GM23248 (cell line): ENCODE results near the gene TEX51. TPM values are rescaled to one million over a fixed set of nuclear protein-coding genes. Genes with fewer than 3 reads are reported as not detected.

ENCODE experiments used
- DNase-seq: peaks from one replicate; pipeline ENCODE4 v3.0.0-alpha.2; 2015
- H2AFZ ChIP-seq: fragments of 200-600 bp; sonication (generic); 2 replicates; pipeline ENCODE4 v1.6.1; 2016; ENCODE audit warnings: antibody characterized with exemption
- H3F3A ChIP-seq: fragments of 200-600 bp; sonication (generic); 2 replicates; pipeline ENCODE4 v1.6.1; 2016; ENCODE audit warnings: mild to moderate bottlenecking, antibody characterized with exemption, mixed run types; ENCODE audit not compliant: insufficient read depth
- H3K27ac ChIP-seq: fragments of 200-600 bp; sonication (generic); 2 replicates; pipeline ENCODE4 v1.5.1; 2016; ENCODE audit warnings: mild to moderate bottlenecking
- H3K27me3 ChIP-seq: fragments of 200-600 bp; sonication (generic); replicated peaks from 2 replicates; pipeline ENCODE4 v1.6.1; 2016; ENCODE audit warnings: mild to moderate bottlenecking; ENCODE audit not compliant: insufficient read depth
- H3K36me3 ChIP-seq: fragments of 200-600 bp; sonication (generic); 2 replicates; pipeline ENCODE4 v1.6.1; 2016; ENCODE audit warnings: low read depth, mild to moderate bottlenecking
- H3K4me1 ChIP-seq: fragments of 200-600 bp; sonication (generic); 2 replicates; pipeline ENCODE4 v1.6.1; 2016; ENCODE audit warnings: mild to moderate bottlenecking; ENCODE audit not compliant: insufficient read depth
- H3K4me2 ChIP-seq: fragments of 200-600 bp; sonication (generic); one replicate; pipeline ENCODE4 v1.6.1; 2016; ENCODE audit warnings: mild to moderate bottlenecking; ENCODE audit not compliant: unreplicated experiment
- H3K4me3 ChIP-seq: fragments of 200-600 bp; sonication (generic); 2 replicates; pipeline ENCODE4 v1.5.1; 2016; ENCODE audit warnings: mild to moderate bottlenecking
- H3K79me2 ChIP-seq: fragments of 200-600 bp; sonication (generic); 2 replicates; pipeline ENCODE4 v1.6.1; 2016; ENCODE audit warnings: mild to moderate bottlenecking; ENCODE audit not compliant: insufficient read depth
- H3K9ac ChIP-seq: fragments of 200-600 bp; sonication (generic); 2 replicates; pipeline ENCODE4 v1.6.1; 2016; ENCODE audit warnings: mild to moderate bottlenecking
- H3K9me2 ChIP-seq: fragments of 200-600 bp; sonication (generic); 2 replicates; pipeline ENCODE4 v1.6.1; 2016; ENCODE audit warnings: mixed run types, mild to moderate bottlenecking, moderate library complexity; ENCODE audit not compliant: insufficient read depth
- H3K9me3 ChIP-seq: fragments of 200-600 bp; sonication (generic); one replicate; pipeline ENCODE4 v1.6.1; 2017; ENCODE audit warnings: low read depth
- H4K20me1 ChIP-seq: fragments of 200-600 bp; sonication (generic); 2 replicates; pipeline ENCODE4 v1.6.0; 2016; ENCODE audit not compliant: insufficient read depth
- EZH2 ChIP-seq: fragments of 200-600 bp; sonication (generic); IDR thresholded peaks from 2 replicates; pipeline ENCODE4 v1.6.1; 2018; ENCODE audit warnings: antibody characterized with exemption, mild to moderate bottlenecking; ENCODE audit not compliant: insufficient read depth, poor library complexity, severe bottlenecking
- EZH2phosphoT487 ChIP-seq: fragments of 200-600 bp; sonication (generic); IDR thresholded peaks from 2 replicates; pipeline ENCODE4 v1.6.1; 2018; ENCODE audit warnings: antibody characterized with exemption, moderate library complexity, mild to moderate bottlenecking, low read depth; ENCODE audit not compliant: insufficient read depth
- WGBS, 2 experiments: methylation state at CpG; one replicate each; pipeline ENCODE4 v1.1.6; 2015 to 2017; ENCODE audit warnings: low lambda C conversion rate in 2 of 2, low coverage in 1 of 2; ENCODE audit errors: missing lambda C conversion rate in 2 of 2; 5-methylcytosine and 5-hydroxymethylcytosine counted together
- in situ Hi-C: fragments of 300-500 bp; cut with MboI; formaldehyde crosslinking; loops from 2 replicates; pipeline ENCODE4 v1.15.0; 2020
- polyA plus RNA-seq: library from polyadenylated mRNA; unstranded; fragments of >200 nt; fragmentation: Nextera tagmentation; extraction: Ambion mirVana; gene quantifications from 2 replicates; pipeline ENCODE4 v1.2.1, GENCODE V29; 2016
- total RNA-seq: library from RNA; depleted of rRNA; stranded (reverse); fragments of >200 nt; shearing (Covaris generic); gene quantifications from 2 replicates; pipeline ENCODE4 v1.2.3, GENCODE V29; 2014

Gene TEX51
- total and polyA plus RNA-seq, 2 experiments from 2014 or later: not detected

DNA sequence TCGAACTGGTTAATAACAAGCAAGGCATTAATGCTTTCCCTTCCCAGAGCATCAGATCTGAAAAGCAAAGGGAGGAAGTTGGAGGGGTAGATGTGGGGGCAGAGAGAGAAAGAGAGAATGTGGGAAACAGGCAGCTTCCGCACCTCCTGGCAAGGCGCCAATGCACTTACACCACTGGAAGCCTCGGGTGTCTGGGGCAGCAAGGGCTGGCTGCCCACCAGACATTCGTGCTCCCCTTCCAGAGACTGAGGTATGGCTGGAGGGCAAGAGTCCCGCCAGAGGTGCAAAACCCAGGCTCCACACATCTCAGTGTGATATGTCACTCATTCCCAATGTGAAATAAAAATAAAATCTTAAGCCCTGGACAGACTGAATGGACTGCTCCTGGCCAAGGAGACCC, 46.4 kb downstream of the TEX51 start:
- H3K27ac ChIP-seq: no peak overlapping the region
- DNase-seq: peak; percentile 10
- H3K4me3 ChIP-seq: no peak overlapping the region
- TF ChIP-seq EZH2phosphoT487 (no peak), EZH2 (no peak)
- H3K36me3 ChIP-seq: no peaks in the 10 kb centered on the region
- no peak overlapping the region for H2AFZ ChIP-seq
- in situ Hi-C loops: no loop called here
- H3K27me3 ChIP-seq: peaks cover 6% of the 10 kb centered on the region; the same call in 1 of the 2 replicates
- H3K4me2 ChIP-seq: no peak overlapping the region
- no peaks in the 10 kb centered on the region for H4K20me1 ChIP-seq
- H3K79me2 ChIP-seq: no peaks in the 10 kb centered on the region
- H3K4me1 ChIP-seq: no peaks in the 10 kb centered on the region
- H3K9ac ChIP-seq: no peak overlapping the region
- H3K9me2 ChIP-seq: no peaks in the 10 kb centered on the region
- no peaks in the 10 kb centered on the region for H3F3A ChIP-seq
- H3K9me3 ChIP-seq: no peaks in the 10 kb centered on the region
- WGBS, 2 experiments: 18% methylated on average over 6 of the region's 6 CpGs

DNA sequence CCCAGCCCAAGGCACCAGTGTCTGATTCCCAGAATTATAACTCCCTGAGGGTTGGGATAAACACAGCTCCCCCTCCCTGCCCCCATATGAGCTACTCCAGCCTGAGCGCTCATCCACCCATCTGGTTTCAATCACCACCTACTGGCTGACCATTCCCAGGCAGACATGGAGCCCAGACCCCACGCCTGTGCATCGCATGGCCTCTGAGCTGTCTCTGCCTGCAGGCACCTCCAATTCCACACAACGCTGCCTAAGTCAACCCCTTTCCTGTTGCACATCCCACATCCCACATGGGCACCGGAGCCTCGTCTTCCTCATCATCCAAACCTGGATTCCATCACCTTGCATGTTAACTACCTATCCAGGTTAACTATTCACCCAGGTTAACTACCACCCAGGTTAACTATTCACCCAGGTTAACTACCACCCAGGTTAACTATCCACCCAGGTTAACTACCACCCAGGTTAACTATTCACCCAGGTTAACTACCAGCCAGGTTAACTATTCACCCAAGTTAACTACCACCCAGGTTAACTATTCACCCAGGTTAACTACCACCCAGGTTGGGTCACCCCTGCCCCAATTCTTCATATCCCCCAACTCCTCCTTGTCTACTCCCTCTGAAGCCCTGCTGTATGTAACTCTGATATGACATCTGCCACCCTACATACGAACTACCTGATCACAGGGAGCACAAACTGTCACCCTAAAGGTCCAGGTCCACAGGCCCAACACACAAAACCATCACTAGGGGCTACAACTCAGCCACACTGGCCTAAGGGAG, 47.8 kb downstream of the TEX51 start:
- H3K27ac ChIP-seq: no peak overlapping the region
- H4K20me1 ChIP-seq: no peaks in the 10 kb centered on the region
- H3K27me3 ChIP-seq: peaks cover 6% of the 10 kb centered on the region; the same call in 1 of the 2 replicates
- H3K9me3 ChIP-seq: no peaks in the 10 kb centered on the region
- no peaks in the 10 kb centered on the region for H3K36me3 ChIP-seq
- no peaks in the 10 kb centered on the region for H3K4me1 ChIP-seq
- H3K9me2 ChIP-seq: no peaks in the 10 kb centered on the region
- no peak overlapping the region for H3K4me3 ChIP-seq
- no peak overlapping the region for H2AFZ ChIP-seq
- no peak overlapping the region for H3K9ac ChIP-seq
- DNase-seq: no peak
- H3F3A ChIP-seq: no peaks in the 10 kb centered on the region
- WGBS, 2 experiments: 28 to 37% methylated on average over 7 of the region's 7 CpGs
- H3K79me2 ChIP-seq: no peaks in the 10 kb centered on the region
- TF ChIP-seq EZH2 (no peak), EZH2phosphoT487 (no peak)
- no peak overlapping the region for H3K4me2 ChIP-seq
- in situ Hi-C loops: no loop called here

DNA sequence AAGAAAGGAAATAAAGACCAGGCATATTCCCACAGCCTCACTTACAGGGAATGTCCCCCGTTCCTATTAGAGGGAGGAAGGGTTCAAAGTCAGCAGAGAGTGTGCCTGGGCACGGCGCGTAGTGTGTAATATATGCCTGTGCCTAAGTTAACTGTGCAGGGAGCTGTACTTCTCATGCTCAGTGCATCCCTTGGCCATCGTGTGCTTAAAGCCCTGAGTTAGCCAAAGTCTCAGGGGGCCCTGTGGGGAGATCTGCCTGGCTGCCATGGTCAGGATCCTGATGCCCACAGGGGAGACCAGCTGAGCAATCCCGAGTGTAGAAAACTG, 48.4 kb downstream of the TEX51 start:
- no peaks in the 10 kb centered on the region for H4K20me1 ChIP-seq
- TF ChIP-seq EZH2 (no peak), EZH2phosphoT487 (no peak)
- peaks cover 6% of the 10 kb centered on the region; the same call in 1 of the 2 replicates for H3K27me3 ChIP-seq
- H3K4me1 ChIP-seq: no peaks in the 10 kb centered on the region
- H3K4me3 ChIP-seq: no peak overlapping the region
- no peaks in the 10 kb centered on the region for H3K36me3 ChIP-seq
- H3K9me2 ChIP-seq: no peaks in the 10 kb centered on the region
- no peak overlapping the region for H3K27ac ChIP-seq
- no peak overlapping the region for H2AFZ ChIP-seq
- no peak overlapping the region for H3K9ac ChIP-seq
- H3K9me3 ChIP-seq: no peaks in the 10 kb centered on the region
- no peak for DNase-seq
- no peaks in the 10 kb centered on the region for H3K79me2 ChIP-seq
- H3F3A ChIP-seq: no peaks in the 10 kb centered on the region
- no peak overlapping the region for H3K4me2 ChIP-seq
- in situ Hi-C loops: no loop called here
- 58 to 69% methylated on average over 6 of the region's 6 CpGs for WGBS, 2 experiments

DNA sequence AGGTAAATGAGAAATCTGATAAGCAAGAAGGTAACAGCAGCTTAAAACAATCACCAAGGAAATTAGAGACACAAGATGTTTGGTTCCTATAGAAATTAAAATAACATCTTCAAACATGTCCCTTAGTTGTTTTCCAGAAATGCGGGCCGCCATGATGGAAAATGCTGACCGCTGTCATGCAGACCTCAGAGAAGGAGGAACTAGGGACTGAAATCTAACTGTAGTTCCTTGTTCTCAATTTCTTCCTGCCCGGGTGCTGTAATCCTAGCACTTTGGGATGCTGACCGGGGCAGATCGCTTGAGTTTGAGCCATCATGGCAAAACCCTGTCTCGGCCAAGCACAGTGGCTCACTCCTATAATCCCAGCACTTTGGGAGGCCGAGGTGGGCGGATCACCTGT, 51.1 kb downstream of the TEX51 start:
- Histone ChIP-seq H3K36me3 (no peaks in the 10 kb centered on the region), H2AFZ (no peak overlapping the region), H3K9me3 (no peaks in the 10 kb centered on the region), H3K9me2 (no peaks in the 10 kb centered on the region), H3K4me3 (no peak overlapping the region), H3K4me1 (no peaks in the 10 kb centered on the region), H3K79me2 (no peaks in the 10 kb centered on the region), H3K27ac (no peak overlapping the region), H3F3A (no peaks in the 10 kb centered on the region), H3K27me3 (peaks cover 18% of the 10 kb centered on the region), H3K4me2 (no peak overlapping the region), H3K9ac (no peak overlapping the region), H4K20me1 (no peaks in the 10 kb centered on the region)
- in situ Hi-C loops: no loop called here
- TF ChIP-seq EZH2phosphoT487 (no peak), EZH2 (no peak)
- 47 to 49% methylated on average over 9 of the region's 9 CpGs for WGBS, 2 experiments
- no peak for DNase-seq
